Right lung (tissue), 5 donors: ENCODE measurements around the gene ARL15. TPM values are rescaled to one million over a fixed set of nuclear protein-coding genes. Genes with fewer than 3 reads are reported as not detected.

Experiments
- DNase-seq, 2 donors: peaks; one replicate each; pipeline ENCODE4 v3.0.0-alpha.2; 2013
- polyA plus RNA-seq, 5 donors: library from polyadenylated mRNA; unstranded; fragments of 120-200 nt; gene quantifications; one replicate each; pipeline versions ENCODE4 v1.2.1 to v1.2.3, GENCODE V29; 2013; ENCODE audit warnings: inconsistent platforms in 1 of 5, low replicate concordance in 1 of 5; ENCODE audit not compliant: insufficient read length in 5 of 5, insufficient read depth in 1 of 5

The ARL15 gene
- polyA plus RNA-seq, 5 donors, result 16.5 to 30.1 (median 25.3) TPM

DNA sequence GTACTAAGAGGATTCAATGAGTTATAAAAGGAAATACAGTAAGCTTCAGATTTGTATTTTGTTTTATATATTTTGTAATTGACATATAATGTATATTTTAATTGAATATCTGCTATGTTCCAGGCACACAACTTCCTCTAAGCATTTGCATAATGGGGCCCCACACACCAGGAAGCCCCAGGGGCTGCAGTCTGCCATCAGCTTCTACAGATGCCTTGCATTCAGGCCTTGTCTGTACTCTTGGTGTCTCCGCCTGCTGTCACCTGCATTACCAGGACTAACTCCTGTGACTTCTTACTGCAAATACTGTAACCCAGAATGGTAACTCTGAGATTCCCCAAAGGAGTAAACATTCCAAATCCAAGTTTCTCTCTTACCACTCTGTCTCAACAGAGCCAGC lies 20.6 kb downstream of the ARL15 start:
- DNase-seq, result no peak

DNA sequence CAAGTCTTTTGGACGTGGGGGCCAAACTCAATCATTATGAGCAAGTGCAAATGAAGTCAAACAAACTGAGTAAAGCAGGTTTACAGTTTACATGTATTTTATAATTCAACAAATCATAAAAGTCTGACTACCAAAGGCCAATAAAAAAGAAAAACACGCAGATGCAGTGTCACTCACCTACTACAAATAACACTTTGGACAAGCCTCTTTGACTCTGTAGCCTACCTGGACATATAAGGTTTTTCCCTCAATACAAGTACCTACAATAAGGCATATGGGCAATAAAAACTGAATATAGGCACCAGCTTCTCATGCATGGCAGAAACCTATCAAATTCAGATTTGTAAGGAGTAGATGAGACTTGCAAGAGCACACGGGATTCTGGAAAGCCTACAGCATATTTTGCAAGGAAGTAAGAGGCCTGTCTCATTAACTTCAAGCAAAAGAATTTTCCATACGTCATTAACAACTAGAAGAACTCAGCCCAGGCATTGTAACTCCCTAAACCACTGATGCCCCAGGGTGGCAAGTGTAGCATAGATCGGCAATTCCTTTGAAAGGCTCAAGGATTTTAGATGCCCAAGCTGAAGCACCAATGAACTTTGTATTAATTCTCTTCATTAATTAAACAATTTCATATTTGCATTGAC lies 21.7 kb downstream of the ARL15 start:
- no peak for DNase-seq

DNA sequence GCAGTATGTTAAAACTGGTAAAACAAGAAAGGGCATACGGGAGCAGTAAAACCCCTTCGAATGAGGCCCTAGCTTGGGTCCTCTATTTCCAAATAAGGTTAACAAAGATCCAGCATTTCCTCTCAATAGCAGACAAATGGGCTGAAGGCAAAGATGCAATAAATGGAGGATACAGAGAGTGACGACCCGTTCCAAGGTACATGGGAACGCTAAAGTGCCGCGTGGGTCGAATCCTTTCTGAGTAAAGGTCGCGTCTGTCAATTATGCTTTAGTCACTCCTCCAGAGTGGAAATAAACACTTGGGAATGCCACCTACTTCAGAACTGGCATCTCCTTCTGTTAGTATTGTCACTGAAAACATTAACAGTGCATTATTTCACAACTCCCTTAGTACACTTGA lies 24.7 kb downstream of the ARL15 start:
- DNase-seq, result no peak

DNA sequence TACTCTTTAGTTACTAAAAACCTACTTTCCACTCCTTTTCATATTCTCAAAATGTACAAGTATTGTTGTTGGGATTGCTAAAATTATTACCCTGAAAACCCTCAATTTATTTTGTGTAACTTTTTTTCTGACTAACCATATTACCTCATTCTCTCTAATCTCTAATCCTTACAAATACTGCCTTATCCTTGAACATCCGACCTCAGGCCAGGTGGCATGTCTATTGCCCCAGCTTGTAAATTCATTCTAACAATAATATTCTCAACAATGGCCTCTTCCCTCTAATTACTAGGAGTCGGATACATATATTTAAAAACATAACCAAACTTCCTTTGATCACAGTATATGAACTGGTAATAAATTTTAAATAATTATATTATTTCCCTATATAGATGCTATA lies 25.8 kb downstream of the ARL15 start:
- no peak for DNase-seq

DNA sequence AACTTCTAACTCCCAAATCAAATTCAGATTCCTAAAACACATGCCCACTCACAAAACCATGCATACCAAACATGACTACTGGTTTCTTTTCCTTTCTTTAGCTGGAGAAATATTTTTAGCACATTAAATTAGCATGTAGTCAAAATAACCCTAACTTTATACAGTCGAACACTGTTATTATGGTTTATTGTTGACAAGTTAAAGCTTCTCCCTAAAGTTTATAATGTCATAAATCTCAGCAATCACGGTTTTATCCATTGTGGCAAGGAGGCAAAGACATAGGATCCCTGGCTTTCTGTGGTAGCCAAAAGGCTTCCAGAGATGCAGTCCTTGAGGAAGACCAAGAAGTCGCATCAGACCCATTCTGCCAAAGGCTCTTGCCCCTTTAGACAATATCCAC lies 27.5 kb downstream of the ARL15 start:
- no peak for DNase-seq

DNA sequence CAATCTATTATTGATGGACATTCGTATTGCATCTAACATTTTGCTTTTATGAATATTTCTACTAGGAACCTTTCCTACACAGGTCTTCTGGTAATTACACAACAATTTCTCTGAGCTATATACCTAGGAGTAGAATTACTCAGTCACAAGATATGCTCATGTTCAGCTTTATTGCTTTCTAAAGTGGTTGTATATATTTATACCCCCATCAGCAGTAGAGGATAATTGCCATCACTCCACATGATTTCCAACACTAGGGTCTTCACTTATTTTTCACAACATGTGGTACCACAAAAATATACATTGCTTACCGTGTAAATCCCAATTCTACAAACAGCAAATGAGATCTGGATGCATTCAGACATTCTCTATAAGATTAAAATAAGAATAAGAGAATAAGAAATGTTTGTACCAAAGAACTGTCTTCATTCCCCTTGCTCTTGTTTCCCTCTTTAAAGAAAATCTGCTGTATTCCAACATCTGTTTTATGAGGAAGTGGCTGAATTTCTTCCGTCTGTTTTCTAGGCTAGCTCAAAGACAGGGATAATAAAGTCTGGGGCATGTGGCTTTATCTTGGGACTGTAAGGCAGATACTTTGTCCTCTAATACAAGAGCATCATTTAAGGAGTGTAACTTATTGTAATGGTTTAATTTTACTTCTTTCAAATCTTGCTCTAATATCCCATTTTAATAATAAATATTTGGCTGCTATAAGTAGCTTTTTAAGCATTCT lies 28.2 kb downstream of the ARL15 start:
- DNase-seq, result no peak

DNA sequence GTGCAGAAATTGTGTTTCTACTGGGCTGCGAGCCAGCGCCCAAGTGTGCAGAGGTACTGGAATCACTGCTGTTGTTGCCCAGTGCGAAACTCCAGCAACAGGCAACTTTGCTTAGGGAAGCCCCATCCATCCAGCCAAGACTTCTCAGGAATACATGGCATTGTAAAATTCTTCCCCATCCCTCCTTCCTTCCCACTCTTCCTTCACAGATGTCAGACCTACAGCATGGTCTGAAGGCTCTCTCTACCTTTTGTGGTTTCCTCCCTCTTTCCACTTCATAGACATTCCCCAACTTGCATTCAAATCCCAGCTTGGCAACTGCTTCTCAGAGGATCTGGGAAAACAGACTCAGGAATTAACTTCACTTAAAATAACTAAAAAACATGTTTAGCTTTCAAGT lies 30.4 kb downstream of the ARL15 start:
- no peak for DNase-seq

DNA sequence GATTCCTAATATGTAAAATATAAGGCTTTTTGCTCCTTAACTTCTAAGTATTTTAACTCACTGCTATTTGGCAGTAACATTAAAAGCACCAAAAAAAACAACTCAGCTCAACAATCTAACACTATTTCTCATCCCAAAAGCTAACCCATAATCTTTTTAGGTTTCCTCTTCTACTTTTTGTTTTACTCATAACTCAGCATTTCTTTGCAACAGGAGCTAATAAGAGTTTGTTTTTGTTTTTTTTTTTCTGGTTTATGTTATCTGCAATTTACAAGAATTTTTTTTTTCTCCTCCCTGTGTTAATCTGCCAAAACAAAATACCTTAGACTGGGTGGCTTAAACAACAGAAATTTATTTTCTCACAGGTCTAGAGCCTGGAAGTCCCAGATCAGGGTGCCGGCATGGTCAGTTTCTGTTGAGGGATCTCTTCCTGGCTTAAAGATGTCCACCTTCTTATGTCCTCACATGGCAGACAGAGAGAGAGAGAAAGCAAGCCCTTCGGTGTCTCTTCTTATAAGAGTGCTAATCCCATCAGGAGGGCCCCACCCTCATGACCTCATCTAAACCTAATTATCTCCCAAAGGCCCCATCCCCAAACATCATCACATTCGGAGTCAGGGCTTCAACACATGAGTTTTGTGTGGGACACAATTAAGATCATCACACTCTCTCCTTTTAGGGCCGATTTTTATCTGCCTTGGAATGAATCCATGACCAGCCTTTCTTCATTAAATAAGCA lies 31.2 kb downstream of the ARL15 start:
- no peak for DNase-seq

DNA sequence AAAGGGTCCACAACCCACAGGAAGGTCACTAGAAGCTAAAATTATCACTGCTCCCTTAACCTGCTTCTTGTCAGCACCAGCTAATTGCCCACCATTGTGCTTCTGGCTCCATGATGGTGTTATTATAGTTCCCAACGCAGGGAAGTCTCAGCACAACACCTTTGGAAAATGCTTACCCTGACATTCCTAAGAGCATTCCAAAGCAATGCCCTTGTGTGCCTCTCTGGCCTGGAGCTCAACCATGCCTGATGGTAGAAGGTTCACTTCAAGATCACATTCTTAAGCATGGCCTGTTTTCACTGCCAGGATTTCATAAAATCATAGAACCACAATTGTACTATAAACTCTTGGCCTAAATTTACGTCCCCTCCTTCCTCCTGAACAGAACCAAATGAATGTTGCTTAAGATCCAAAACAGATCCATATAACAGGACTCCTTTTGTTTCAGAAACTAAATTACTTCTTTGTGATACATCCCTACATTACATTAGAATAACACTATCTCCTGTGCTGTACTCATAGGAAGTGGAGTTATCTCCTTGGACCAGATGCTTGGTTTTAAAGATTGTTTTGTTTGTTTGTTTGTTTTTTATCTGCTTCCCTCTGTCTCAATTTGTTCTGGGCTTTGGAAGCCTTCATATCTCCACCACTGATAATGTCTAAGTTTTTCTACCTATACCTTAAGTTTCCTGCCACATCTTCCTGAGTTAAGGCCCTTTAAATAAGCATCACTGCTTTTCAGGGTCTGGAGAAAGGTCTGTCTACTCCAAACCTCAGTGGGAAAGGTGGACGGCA lies 32.1 kb downstream of the ARL15 start:
- no peak for DNase-seq

DNA sequence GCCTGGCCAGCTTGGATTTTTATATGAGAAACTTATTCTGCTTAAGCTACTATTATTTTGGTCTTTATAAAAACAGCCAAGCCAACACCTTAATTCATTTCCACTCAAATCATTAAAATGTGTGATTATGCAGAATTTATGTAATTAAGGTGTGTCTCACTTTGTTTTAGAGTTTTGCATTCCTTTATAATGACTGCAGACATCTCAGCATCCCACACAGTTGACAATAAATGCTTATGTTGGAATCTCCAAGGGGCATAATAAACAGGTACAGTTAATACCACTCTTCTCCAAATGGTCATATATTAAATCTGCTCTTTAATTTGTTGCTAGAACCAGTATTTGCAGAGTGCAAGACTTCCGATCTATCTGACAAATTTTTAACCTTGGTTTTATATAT lies 34.3 kb downstream of the ARL15 start:
- no peak for DNase-seq

DNA sequence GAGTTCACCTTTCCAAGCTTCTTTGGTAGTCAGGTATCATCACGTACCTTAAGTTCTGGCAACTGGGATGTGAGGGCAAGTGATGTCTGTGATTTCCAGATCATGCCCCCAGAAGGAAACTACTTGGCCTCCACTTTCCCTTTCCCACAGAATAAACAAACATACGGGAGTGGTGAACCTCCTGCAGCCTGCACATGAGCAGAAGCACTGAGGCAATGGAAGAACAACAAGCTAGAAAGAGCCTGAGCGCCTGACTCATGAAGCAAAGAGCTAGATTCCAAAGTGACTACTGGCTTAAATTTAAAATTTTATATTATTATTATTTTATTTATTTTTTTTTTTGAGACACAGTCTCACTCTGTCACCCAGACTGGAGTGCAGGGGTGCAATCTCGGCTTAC lies 35.0 kb downstream of the ARL15 start:
- DNase-seq, result no peak

DNA sequence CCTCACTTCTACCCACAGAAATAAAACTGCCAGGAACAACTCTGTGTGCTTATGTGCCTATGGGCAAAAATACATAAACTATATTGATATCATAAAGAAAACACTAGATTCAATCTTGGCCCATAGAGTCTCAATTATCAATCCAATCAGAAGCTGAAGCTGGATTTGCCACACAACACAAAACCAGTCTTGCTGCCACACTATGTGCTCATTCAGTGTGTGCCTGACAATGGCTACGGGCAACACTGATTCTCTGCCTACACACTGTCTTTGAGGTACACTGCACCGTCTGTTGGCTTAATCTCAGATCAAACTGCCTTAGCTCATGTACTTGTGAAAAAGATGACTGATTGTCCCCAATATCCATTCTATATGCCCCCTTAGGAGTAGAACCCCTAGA lies 35.4 kb downstream of the ARL15 start:
- no peak for DNase-seq

DNA sequence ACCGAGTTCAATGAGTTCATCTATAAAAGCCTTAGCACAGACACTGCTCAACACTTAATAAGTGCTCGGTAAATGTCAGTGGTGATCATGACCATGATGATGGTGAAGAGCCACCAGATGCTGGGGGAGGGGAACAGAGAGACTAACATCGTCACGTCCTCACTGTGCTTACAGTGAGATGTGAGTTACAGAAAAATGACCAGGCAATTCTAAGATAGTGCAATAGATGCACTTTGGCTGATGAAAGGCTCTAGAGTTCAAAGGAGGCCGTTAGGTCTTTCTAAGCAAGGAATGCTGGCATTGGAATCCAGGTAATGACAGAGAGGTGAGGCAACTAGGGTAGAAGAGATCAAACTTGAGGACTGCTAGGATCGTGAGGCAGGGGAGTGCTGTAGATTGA lies 36.7 kb downstream of the ARL15 start:
- no peak for DNase-seq

DNA sequence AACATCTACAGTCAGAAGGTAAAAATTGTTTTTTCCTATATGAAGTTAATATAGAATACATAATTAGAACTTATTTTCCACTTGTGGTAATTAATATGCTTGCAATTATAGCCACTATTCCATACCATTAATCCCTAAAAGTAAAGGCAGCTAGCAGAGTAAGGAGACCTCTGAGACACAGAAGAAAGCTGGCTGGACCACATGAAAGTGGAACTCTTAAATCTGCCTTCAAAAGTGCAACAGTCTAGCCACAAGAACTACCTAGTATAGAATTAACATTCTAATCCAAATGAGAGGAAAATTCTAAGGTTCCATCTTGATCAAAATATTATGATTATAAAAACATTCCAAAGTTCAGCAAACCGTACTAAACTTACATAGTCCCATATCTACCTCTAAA lies 37.6 kb downstream of the ARL15 start:
- DNase-seq, result no peak

DNA sequence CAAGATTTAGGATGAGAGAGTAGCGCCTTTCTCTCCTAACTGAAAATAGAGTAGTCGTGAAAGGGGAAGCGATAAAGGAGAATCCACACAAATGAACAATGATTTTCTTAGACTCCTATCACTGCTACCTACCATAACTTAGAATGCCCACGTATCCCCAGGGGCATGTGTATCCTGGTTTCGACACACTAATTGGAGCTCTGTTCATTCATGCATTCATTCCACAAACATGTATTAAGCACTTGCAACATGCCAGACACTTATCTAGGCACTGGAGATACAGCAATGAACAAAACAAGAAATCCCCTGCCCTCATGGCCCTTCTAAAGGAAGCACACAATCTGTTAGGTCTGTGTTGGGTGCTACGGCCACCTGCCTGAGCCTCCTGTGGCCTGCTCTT lies 40.0 kb downstream of the ARL15 start:
- no peak for DNase-seq

DNA sequence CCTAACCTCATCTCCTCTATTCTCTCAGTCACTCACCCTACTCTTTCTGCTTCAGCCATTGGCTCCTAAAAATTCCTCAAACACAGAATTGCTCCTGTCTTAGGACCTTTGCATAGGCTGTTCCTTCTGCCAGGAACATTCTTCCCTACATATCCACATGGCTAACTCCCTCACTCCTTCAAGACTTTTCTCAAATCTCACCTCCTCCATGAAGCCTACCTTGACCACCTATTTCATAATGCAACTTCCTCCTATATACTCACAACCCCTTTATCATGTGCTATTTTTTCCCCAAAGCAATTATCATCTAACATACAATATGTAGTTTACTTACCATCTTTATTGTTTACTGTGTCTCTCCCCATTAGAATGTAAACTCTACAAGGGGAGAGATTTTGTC lies 45.8 kb downstream of the ARL15 start:
- no peak for DNase-seq

DNA sequence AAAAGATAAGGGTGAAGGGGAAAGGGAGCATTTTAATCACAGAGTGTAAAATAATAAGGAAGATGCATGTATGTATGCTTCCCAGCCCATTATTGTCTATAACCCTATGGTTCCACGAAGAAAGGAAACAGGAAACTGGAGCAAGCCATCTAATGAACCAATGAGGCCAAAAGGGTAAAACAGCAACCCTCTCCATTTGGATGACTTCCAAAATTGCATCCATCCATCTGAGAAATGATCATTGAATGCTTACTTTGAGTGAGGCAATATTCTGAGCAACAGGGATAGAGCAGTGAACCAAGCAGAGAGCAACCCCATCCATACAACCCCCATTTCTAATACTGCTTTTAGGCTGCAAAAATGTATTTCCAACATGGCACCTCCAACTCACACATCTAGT lies 46.9 kb downstream of the ARL15 start:
- no peak for DNase-seq

DNA sequence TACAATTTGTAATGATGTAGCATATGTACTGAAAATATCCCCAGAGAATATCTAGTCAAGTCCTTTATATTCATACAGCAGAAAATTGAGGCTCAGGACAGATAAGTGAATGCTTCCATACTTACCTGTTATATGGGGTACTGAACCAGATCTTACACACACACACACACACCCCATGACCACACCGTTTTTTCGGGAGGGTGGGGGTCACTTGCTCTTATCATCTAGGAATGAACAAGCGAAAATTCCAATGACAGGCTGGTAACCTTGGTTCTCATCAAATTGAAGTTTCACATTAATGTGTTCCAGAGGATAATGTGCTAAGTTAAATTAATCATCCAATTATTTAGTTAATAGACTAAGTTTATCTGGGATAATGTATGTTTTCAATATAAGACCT lies 48.8 kb downstream of the ARL15 start:
- no peak for DNase-seq

DNA sequence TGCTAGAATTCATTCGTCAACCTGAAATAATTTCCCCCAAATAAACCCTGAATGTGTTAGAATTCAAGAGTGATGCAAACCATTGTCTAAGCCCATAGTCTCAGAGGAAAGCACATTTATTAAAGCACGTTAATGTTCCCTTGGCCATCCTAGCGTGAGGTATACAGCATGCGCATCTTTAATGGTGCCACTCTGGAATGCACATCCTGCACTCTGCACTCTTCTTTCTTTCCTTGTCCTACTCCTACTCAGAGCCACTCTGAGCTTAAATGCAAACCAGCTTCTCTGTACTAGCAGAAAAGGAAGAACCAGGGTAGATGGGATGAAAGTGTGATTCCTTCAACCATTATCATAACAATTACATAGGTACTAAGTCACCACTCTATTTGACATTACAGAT lies 50.4 kb downstream of the ARL15 start:
- DNase-seq, result no peak

DNA sequence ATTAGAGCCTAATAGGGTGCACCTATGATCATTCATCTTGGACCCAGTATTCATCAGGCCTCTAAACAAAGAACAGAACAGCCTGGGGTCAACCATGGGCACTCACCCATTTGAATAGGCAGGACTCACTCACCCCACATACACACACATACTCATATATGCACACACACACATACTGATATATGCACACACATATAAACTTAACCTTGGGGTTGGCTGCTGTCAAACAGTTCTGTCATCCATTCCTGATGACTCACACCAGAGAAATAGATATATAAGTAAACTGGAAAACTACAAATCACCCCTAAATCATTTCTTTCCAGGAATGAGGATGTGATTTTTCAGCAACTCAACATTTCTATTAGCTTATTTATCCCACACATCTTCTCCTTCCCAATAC lies 51.3 kb downstream of the ARL15 start:
- DNase-seq, result no peak

DNA sequence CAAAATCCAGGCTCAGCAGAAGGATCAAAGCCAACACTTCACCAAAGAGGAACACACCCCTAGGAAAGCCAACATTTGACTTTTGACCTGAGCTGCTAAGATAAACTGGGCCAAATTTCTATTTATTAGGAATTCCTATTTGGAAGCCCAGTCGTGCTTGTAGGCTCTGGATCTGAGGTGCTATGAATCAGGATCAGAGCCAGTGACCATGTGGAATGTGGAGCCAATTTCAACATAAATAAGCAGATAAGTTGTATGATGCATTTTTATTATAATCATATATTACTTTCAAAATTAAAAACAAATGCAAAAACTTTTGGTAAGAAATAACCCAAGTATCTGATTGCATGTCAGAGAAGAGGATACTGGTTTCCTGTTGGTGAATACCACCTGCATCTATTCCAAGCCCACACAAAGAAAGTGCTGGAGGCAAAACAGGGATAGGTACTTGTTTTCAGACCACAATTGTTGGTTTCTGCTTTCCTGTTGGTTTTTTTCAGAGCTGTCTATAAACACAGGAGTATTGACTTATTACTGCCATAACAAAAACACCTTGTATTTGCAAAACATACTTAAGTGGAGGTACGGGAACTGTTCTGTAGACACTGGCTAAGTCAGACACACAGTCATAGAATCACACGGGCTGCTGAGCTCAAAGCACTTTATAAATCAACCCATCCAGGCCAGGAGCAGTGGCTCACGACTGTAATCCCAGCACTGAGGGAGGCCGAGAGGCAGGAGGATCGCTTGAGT lies 52.8 kb downstream of the ARL15 start:
- DNase-seq, result no peak
